ENCODE results near the gene ZNF428.

The ZNF428 gene

DNA sequence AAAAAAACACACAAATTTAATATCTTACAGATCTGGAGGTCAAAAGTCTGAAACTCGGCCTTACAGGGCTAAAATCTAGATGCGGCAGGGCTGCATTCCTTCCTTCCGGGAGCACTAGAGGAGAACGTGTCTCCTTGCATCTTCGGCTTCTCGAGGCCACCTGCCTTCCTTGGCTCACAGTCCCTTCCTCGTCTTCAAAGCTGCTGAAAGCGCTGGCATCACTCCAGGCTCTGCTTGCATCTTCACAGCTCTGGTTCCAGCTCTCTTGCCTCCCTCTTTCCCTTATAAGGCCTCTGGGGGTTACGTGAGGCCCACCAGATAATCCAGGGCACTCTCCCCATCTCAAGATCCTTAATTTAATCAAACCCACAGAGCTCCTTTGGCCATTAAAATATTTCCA, 54.6 kb downstream of the ZNF428 start:
- in situ Hi-C loops (cut with MboI; ENCODE audit: low sequenced_read_pairs): no loop called here

DNA sequence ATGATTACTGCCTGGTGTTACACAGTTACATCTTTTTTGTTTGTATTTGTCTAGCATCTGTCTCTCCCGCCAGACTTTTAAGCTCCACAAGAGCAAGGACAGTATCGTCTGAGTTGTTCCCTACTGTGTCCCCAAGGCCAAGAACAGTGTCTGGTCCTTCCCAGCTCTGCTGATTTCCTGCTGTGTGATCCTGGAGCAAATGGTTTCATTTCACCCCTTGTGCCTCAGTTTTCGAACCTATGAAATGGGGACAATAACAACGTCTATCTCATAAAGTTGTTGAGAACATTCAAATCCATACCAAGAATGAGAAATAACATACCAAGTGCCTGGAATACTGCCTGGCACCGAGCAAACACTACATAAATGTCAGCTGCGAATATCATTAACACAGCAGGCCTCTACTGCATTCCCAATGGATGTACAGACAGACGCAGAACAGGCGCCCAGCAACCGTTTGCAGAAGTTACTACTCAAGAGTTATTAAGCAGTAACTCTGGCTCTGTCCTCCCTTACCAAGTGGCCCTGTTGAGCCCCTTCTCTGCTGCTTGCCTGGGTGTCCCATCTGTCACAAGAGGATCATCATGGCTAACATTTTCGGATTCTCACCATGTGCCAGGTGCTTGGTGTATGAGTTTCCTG, 55.5 kb downstream of the ZNF428 start:
- in situ Hi-C loops (cut with MboI; ENCODE audit: low sequenced_read_pairs): no loop called here

DNA sequence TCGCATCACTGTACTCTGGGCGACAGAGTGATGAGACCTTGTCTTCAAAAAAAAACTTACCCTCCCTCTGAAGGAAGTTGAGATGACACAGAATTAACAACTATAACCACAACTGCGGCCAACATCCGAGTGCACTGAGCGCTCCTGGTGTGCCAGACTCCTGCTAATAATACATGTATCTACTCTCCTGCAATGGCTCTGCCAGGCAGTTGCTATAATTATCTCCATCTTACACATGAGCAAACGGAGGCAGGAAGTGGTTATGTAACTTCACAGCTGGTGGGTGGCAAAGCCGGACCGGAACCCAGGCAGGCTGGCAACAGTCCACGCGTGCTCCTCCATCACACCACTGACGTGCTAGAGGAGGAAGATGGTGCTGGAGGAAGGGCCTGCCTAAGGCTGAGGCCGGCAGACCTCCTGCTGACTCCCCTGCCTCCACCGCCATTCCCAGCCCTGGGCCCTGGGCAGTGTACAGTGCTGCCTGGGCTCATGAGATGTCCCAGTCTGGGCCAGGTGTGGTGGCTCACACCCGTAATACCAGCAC, 56.7 kb downstream of the ZNF428 start:
- in situ Hi-C loops (cut with MboI; ENCODE audit: low sequenced_read_pairs): no loop called here

DNA sequence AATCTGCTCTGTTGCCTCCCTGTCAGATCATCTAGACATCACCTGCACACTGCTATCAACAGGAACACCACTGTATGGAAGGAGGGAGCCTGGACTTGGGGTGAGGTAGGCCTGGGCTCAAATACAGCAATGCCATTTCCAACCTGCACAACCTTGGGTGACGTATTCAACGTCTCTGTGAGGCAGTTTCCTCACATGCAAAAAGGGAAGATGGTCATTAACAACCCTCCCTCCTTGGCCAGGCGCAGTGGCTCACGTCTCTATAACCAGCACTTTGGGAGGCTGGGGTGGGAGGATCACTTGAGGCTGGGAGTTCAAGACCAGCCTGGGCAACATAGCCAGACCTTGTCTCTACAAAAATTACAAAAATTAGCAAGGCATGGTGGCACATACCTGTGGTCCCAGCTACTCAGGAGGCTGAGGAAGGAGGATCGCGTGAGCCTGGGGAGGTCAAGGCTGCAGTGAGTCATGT, 57.2 kb downstream of the ZNF428 start:
- in situ Hi-C loops (cut with MboI; ENCODE audit: low sequenced_read_pairs): no loop called here

DNA sequence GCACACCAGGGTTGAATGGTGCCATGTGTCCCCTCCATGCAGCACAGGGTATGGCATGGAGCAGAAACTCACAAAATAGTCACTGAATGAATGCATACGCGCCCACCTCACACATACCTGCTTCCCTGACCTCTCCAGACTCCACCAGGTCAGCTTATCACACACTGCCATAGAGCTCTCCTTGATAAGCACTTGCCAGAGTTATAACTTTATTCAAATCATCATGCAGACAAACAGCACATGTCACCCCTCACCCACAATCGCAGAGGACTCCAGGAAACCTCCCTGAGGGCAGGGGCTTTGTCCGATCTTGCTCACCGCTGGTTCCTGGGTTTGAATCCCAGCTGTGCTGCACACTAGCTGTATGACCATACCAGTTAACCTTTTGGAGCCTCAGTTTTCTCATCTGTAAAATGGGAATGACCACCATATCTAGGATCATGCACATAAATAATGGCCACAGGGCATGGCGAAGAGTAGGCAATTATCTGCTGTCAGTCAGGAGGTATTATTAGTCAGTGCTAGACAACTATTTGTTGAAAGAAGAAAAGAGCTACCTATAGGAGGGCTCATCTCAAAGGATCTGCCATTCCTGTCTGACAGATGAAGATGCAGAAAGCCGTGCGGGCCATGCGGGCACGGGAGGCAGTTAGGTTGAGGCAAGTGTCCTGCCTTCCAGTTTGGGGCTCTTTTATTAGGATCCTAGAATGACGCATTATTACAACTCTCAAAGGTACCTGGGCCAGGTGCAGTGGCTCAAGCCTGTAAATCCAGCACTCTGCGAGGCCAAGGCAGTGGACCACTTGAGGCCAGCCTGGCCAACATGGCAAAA, 58.1 kb downstream of the ZNF428 start:
- in situ Hi-C loops (cut with MboI; ENCODE audit: low sequenced_read_pairs): no loop called here

DNA sequence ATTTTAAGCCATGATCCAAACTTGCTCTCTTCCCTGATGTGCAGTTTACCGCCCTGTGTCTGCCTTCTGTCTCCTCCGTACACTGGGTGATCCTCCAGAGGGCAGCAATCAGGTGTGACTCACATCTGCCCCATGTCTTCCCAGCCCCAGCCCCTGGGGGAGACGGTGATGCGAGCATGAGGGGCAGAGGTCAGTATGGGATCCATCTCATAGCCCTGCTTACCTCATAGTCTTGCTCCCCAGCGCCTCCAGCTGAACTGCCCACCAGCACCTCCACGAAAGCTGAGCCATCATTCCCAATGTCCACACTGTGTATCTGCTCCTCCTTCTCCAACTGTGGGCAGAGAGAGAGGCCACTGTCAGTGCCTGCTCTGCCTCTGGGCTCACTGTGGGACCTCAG, 58.7 kb downstream of the ZNF428 start:
- in situ Hi-C loops (cut with MboI; ENCODE audit: low sequenced_read_pairs): no loop called here

Data from HL-60/S4 (cell line).